Prostate gland (tissue), 2 donors: Measurements from ENCODE around the gene RAB33A. TPM values are rescaled to one million over a fixed set of nuclear protein-coding genes. Genes with fewer than 3 reads are reported as not detected.

Source experiments
- DNase-seq: peaks from one replicate; pipeline ENCODE4 v3.0.0-alpha.2; 2019; ENCODE audit warnings: low spot score
- H3K27ac ChIP-seq, 2 donors: fragments of 200-600 bp; sonication (generic); 2 replicates each; pipeline ENCODE4 v1.5.1; 2017 to 2019
- H3K27me3 ChIP-seq: fragments of 200-600 bp; sonication (generic); replicated peaks from 2 replicates; pipeline ENCODE4 v1.5.1; 2019; ENCODE audit not compliant: insufficient read depth
- H3K36me3 ChIP-seq, 2 donors: fragments of 200-600 bp; sonication (generic); 1 replicate in 1 of 2; 2 replicates in 1 of 2; pipeline versions ENCODE4 v1.5.1 to v1.8.1; 2017 to 2019
- H3K4me1 ChIP-seq: fragments of 200-600 bp; sonication (generic); replicated peaks from 2 replicates; pipeline ENCODE4 v1.5.1; 2019
- H3K4me3 ChIP-seq, 2 donors: fragments of 200-600 bp; sonication (generic); 2 replicates each; pipeline ENCODE4 v1.5.1; 2017 to 2019
- H3K9me3 ChIP-seq: fragments of 200-600 bp; sonication (generic); 2 replicates; pipeline ENCODE4 v1.5.1; 2017
- POLR2A ChIP-seq: fragments of 450-650 bp; IDR thresholded peaks from one replicate; pipeline ENCODE4 v1.6.1; 2016; ENCODE audit warnings: antibody characterized with exemption, mild to moderate bottlenecking
- POLR2AphosphoS5 ChIP-seq: sonication (generic); formaldehyde crosslinking; IDR thresholded peaks from one replicate; pipeline ENCODE4 v1.6.1; 2017; ENCODE audit warnings: antibody characterized with exemption
- WGBS: methylation state at CpG from one replicate; pipeline ENCODE4 v1.1.5; 2018; 5-methylcytosine and 5-hydroxymethylcytosine counted together
- intact Hi-C: fragments of 100-400 bp; cut with DNase I; formaldehyde crosslinking; loops from one replicate; pipeline ENCODE4 v1.14.2; 2022
- total RNA-seq, 2 donors: library from RNA; depleted of rRNA; stranded (reverse); fragments of >200 nt; gene quantifications; one replicate each; pipeline ENCODE4 v1.1.0, GENCODE V29; 2016
- TF ChIP-seq, protein P1 (sequence below), 4 experiments: fragments of 200-600 bp in 2 of 4; fragments of 450-650 bp in 2 of 4; sonication (generic) in 2 of 4; IDR thresholded peaks; 1 replicate in 3 of 4; 2 replicates in 1 of 4; pipeline ENCODE4 v1.5.1; 2016 to 2019; ENCODE audit warnings: antibody characterized with exemption in 4 of 4, mild to moderate bottlenecking in 2 of 4, moderate library complexity in 2 of 4

The RAB33A gene
- total RNA-seq, 2 donors from 2014 or later, result 0.62 TPM; not detected in 1

DNA sequence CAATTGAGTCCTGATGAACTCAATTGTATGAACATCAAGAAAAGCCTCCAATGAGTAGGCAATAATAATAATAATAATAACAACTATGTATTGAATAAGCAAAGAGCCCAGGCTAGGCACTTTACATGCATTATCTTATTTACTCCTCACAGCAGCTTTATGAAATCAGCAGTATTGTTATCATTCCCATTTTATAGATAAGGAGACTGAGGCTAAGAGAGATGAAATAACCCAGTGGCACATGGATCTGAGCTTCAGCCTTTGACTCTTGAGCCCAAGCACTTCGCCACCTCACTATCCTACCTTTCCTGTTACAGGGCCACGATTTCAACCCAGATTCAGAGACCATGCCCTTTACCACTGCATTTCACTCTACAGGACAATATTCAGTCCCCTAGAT, 3.2 kb downstream of the RAB33A start:
- Histone ChIP-seq H3K4me1 (no peaks in the 10 kb centered on the region), H3K4me3 (no peak overlapping the region), H3K27me3 (no peaks in the 10 kb centered on the region), H3K9me3 (no peaks in the 10 kb centered on the region), H3K36me3 (no peaks in the 10 kb centered on the region), H3K27ac (no peak overlapping the region)
- intact Hi-C loops, result no loop called here
- DNase-seq, result no peak
- WGBS, result 96% methylated on average over 2 of the region's 2 CpGs
- TF ChIP-seq POLR2A, result no peak
- TF ChIP-seq, protein P1, sequence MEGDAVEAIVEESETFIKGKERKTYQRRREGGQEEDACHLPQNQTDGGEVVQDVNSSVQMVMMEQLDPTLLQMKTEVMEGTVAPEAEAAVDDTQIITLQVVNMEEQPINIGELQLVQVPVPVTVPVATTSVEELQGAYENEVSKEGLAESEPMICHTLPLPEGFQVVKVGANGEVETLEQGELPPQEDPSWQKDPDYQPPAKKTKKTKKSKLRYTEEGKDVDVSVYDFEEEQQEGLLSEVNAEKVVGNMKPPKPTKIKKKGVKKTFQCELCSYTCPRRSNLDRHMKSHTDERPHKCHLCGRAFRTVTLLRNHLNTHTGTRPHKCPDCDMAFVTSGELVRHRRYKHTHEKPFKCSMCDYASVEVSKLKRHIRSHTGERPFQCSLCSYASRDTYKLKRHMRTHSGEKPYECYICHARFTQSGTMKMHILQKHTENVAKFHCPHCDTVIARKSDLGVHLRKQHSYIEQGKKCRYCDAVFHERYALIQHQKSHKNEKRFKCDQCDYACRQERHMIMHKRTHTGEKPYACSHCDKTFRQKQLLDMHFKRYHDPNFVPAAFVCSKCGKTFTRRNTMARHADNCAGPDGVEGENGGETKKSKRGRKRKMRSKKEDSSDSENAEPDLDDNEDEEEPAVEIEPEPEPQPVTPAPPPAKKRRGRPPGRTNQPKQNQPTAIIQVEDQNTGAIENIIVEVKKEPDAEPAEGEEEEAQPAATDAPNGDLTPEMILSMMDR (IDR thresholded peaks at IDR 0.05), result no peak
- no peak for TF ChIP-seq POLR2AphosphoS5

DNA sequence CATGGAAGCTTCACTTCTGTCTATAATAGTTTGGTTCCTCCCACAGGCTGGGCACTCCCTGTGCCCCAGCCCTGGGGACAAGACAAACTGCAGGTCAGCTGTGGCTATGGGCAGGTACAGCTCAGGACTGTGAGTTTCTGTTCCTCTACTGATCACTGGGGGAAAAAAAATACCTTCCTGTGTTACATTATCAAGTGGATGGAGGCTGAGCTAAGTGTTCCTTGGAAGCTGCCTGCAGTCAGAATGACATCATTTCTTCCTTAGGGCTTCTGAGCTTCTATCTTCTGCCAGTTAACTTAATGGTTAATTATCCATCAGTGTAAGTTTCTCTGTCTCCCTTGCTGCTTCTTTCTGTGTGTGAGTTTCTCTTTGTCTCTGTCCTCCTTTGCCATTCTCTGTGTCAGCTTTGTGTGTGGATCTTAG, 4.6 kb downstream of the RAB33A start:
- no peak for DNase-seq
- TF ChIP-seq POLR2A (no peak), POLR2AphosphoS5 (no peak)
- TF ChIP-seq, protein P1 (IDR thresholded peaks at IDR 0.05), result no peak
- Histone ChIP-seq H3K9me3 (no peaks in the 10 kb centered on the region), H3K4me1 (no peaks in the 10 kb centered on the region), H3K27ac (no peak overlapping the region), H3K4me3 (no peak overlapping the region), H3K36me3 (no peaks in the 10 kb centered on the region), H3K27me3 (no peaks in the 10 kb centered on the region)
- intact Hi-C loops, result no loop called here

DNA sequence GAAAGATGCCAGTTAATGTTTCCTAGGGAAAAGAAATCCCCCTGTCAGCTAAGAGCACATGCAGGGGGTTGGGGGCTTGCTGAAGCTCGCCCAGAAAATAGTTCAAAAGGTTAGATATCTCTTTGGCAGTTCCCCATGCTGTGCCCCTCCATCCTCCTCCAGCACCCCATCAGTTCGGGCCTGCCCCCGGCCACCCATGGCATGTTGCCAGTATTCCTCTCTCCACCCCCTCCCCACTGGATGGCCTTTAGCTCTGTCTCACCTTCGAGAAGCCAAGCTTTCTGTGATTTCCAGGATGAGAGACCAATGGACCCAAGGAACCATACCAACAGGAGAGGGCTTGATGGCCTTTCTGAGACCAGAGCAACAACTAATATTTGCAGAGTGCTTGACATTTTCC, 5.2 kb downstream of the RAB33A start:
- H3K27me3 ChIP-seq, result no peaks in the 10 kb centered on the region
- no peak overlapping the region for H3K27ac ChIP-seq
- H3K9me3 ChIP-seq, result no peaks in the 10 kb centered on the region
- intact Hi-C loops, result no loop called here
- no peak for DNase-seq
- H3K36me3 ChIP-seq, result no peaks in the 10 kb centered on the region
- WGBS, result 46% methylated on average over 4 of the region's 4 CpGs
- TF ChIP-seq POLR2AphosphoS5, result no peak
- TF ChIP-seq, protein P1 (IDR thresholded peaks at IDR 0.05), result no peak
- no peak for TF ChIP-seq POLR2A
- H3K4me3 ChIP-seq, result no peak overlapping the region
- no peaks in the 10 kb centered on the region for H3K4me1 ChIP-seq

DNA sequence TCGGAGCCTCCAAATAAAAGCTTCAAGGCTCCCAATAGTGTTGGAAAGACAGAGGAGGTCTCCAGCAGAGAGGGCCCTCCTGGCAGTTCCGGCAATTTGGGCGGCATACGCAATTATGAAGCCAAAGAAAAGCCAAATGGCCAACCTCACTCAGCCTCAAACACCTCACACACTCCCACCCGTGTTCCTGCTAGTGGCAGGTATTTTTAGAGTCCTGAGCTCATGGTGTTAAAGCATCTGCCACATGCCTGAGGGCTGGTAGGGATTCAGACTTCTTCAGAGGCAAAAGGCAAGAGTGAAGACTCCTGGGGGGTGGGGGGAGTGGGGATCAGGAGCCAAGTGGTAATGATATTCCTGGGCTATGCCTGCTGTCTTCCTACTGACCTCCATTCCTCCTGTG, 7.4 kb downstream of the RAB33A start:
- H3K9me3 ChIP-seq, result no peaks in the 10 kb centered on the region
- no peak overlapping the region for H3K27ac ChIP-seq
- H3K36me3 ChIP-seq, result no peaks in the 10 kb centered on the region
- TF ChIP-seq POLR2AphosphoS5 (no peak), POLR2A (no peak)
- TF ChIP-seq, protein P1 (IDR thresholded peaks at IDR 0.05), result no peak
- no peak overlapping the region for H3K4me3 ChIP-seq
- H3K27me3 ChIP-seq, result no peaks in the 10 kb centered on the region
- intact Hi-C loops, result no loop called here
- DNase-seq, result no peak
- 78% methylated on average over 3 of the region's 5 CpGs for WGBS
- H3K4me1 ChIP-seq, result no peaks in the 10 kb centered on the region

DNA sequence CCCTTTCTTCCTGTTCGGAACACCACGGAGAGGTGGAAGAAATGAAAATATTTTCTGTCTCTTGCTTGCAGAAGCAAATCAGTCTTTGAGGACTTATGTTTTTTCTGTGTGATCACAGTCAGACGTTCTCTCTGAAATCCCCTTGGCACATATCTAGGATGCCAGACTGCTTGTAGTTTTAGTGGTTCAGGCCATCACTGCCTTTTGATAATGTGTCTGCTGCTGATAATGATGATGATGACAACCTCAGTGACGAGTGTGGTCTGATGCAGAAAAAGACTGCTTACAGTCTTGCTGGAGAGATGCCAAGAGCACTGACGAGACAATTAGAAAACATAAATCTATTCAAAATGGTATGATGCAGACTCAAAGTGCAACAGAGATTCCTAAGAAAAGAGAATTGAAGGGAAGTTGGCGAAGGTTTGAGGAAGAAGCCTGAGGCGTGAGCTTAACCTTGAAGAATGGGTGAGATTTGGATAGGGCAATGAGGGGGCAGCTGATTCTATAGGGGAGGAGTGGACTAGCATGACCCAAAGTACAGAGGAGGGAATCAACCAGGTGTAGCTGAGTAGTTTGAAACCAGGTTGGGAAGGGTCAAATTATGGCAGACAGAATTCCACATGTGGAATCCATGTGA, 7.9 kb downstream of the RAB33A start:
- H3K4me1 ChIP-seq, result no peaks in the 10 kb centered on the region
- H3K27me3 ChIP-seq, result no peaks in the 10 kb centered on the region
- DNase-seq, result no peak
- H3K36me3 ChIP-seq, result no peaks in the 10 kb centered on the region
- TF ChIP-seq, protein P1 (IDR thresholded peaks at IDR 0.05), result no peak
- TF ChIP-seq POLR2AphosphoS5 (no peak), POLR2A (no peak)
- WGBS, result 52% methylated on average over 7 of the region's 7 CpGs
- intact Hi-C loops, result no loop called here
- no peak overlapping the region for H3K4me3 ChIP-seq
- no peak overlapping the region for H3K27ac ChIP-seq
- H3K9me3 ChIP-seq, result no peaks in the 10 kb centered on the region
